GM21390 (cell line): ENCODE data around the gene ANHX.
"Not testable (repeated sequence)": the region's sequence is repeated elsewhere in the genome, so short reads cannot be mapped to it uniquely, and the experiment has no call there.

ENCODE experiments used
- ATAC-seq: cut with Tn5 transposase; IDR thresholded peaks from one replicate; pipeline ENCODE4 v1.9.1; 2021; ENCODE audit not compliant: unreplicated experiment

Gene ANHX

DNA sequence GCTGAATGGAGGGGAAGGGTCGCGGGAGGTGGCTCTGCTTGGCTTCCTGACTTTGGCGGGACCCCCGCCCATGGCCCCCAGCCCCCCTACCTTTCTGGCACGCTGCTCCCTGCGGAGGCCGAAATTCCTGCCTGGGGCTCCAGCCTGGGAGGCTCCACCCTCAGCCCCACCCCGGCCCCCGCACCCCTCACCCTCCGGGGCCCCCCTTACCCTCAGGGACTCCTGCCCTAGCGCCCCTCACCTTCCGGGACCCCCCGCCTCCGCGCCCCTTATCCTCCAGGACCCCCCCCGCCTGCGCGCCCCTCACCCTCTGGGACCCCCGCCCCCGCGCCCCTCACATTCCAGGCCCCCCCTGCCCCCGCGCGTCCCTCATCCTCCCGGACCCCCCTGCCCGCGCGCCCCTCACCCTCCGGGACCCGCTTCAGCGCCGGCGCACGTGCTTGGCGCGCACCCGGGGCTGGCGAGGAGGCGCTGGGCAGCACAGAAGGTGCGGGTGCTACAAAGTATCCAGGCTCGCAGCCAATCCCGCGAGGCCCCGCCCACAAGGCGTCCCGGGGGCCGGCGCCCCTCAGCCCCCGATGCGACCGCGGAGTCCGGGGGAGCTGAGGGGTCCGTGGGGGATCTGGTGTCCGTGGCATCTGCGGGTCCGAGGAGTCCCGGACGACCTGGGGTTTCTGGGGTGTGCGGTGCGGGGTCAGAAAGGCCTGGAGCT, at the start of gene ANHX:
Gene ANHX, minus strand, starts transcription at position 477 of the 712 bp plus-strand sequence. CDS start 1,521 bp downstream, outside the sequence.
- ATAC-seq: no peak

DNA sequence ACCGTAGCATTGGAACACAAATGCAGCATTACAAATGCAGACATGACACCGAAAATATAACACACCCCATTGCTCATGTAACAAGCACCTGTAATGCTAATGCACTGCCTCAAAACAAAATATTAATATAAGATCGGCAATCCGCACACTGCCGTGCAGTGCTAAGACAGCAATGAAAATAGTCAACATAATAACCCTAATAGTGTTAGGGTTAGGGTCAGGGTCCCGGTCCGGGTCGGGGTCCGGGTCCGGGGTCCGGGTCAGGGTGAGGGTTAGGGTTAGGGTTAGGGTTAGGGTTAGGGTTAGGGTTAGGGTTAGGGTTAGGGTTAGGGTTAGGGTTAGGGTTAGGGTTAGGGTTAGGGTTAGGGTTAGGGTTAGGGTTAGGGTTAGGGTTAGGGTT, 29.0 kb upstream of the ANHX start:
- ATAC-seq: not testable (repeated sequence)

- ATAC-seq: no peak
Observed at GRCh38 chr12:133264173-133264572, 28.5 kb upstream of the ANHX start.

GRCh38 chr12:133256321-133256720, 20.6 kb upstream of the ANHX start:
- ATAC-seq: no peak

DNA sequence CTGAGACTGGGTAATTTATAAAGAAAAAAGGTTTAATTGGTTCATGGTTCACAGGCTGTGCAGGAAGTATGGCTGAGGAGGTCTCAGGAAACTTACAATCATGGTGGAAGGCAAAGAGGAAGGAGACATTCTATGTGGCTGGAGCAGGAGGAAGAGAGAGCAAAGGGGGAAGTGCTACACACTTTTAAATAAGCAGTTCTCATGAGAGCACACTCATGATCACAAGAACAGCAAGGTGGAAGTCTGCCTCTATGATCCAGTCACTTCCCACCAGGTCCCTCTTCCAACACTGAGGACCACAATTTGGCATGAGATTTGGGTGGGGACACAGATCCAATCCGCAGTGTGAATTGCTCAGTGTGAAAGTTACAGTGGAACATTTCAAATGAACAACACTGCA, 20.2 kb upstream of the ANHX start:
- not testable (repeated sequence) for ATAC-seq

DNA sequence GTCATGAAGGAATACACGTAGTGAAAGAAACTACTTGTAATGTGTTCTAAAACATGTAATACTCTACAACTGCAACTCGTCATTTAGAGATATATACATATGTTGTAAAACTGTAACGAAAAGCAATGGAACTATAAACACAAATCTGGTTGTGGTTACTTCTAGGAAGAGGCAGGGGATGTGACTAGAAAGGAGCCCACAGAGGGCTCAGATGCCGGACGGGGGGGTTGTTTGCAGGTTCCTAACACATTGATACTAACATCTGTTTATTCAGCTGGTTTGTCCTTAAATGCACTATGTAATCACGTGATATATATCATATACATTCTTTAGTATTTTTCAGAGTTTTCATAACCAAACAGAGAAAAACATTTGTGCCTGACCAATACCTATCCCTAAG, 16.1 kb upstream of the ANHX start:
- ATAC-seq: no peak

DNA sequence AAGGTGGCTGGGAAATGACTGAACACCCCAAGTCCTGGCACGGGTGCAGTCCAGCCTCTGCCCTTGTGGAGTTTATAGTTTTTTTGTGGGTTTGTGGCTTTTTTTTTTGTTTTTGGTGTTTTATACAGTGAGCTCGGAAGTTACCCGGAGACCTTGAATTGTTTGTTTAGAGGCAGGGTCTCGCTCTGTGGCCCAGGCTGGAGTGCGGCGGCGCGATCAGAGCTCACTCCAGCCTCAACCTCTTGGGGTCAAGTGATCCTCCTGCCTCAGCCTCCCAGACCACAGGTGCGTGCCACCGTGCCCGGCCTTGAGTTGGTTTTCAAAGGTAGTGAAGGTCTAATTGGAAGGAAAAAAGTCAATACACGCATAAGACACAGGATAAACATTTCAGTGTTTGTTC, 879 bp upstream of the ANHX start:
- ATAC-seq: no peak

DNA sequence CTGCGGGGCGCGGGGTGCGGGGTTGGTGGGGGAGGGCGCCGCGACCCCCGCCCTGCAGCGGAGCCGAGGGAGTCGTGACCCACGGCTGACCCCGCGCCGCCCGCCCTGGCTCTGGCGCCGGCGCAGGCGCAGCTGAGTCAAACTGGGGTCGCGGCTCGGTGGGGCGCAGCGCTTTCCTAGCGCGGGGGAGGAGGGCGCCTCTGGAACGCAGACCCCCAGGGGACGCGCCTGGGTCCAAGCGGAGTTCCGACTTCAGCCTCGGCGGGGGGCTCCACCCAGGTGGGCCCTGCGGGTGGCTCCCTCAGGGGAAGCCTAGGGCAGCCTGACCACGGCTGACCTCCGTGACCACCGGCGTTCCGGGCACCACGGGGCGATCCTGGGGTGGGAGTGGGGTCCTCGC, 467 bp upstream of the ANHX start:
- no peak for ATAC-seq

DNA sequence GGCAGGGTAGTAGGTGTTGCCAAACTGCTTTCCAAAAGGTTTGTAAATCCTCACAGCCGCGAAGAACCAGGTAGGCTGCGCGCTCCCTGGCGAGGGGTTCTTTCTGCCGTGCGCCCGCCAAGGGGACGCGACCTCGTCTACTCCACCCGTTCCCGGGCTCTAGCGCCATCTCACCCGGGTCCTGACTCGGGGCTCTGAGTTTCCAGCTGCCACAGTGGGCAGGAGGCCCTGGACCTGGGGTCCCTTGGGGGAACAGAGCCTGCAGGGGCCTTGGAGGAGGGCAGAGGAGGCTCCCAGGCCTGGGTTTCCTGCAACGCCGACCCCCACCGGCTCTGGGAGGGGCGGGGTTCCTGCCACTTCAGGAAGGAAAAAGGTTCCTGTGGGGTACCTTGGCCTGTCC, 706 bp downstream of the ANHX start:
- ATAC-seq: no peak

DNA sequence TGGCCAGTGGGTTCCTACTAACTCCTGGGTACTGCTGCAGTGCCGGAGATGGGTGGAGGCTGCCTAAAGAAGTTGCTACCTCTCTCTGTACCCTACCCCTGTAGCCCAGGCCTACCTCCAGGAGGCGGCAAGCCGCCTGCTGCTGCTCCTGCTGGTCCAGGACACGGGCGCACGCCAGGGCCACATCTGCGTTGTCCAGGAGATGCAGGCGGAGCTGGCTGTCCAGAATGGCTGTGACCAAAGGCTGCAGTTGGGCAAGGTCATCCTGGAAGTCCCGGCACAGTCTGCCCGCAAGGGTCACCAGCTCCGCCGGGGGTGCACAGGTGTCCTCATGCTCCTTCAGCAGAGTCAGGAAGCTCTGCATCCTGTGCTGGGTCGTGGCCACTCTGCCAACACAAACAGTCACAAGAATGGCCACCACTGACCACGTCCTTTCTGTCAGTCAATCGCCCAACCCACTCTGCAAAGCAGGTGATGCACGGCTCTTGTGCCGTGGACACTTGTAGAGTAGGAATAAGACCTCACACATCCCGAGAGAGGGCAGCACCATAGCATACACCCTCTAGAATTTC, 1.6 kb downstream of the ANHX start:
- ATAC-seq: no peak

DNA sequence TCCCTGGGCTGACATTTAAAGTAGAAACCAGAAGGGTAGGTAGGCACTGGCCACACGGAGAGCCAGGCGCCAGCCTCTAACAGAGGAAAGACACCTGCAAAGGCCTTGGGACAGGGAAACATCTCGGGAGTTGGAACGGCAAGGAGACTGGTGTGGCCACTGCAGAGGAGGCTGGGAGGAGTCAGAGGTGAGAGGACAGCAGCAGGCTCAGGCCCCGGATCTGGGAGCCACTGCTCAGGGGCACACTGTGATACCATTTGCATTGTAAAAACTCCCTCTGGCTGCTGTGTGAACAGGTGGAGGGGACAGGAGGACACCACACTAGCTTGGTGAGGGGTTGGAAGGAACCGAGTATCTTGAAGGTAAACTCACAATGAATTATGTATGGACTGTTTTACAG, 2.7 kb downstream of the ANHX start:
- no peak for ATAC-seq

DNA sequence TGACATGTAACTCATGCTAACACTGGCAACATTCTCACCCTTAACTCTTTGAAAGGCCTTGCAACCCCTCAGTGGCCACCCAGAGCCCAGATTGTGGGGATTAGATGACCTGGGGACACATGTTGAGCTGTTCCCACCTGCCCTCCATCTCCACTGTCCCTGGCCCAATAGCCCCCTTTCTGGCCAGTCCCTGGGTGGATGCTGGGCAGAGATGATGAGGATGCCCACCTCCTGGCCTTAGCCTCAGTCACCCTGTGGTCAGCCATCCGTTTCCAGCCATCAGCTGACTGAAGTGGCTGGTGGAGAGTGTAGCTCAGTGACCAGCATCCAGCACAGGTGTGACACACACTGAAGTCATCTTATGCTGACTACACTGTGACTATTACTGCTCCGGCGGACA, 4.7 kb downstream of the ANHX start:
- ATAC-seq: no peak

- ATAC-seq: no peak
Observed at GRCh38 chr12:133227281-133227852, 8.3 kb downstream of the ANHX start.

DNA sequence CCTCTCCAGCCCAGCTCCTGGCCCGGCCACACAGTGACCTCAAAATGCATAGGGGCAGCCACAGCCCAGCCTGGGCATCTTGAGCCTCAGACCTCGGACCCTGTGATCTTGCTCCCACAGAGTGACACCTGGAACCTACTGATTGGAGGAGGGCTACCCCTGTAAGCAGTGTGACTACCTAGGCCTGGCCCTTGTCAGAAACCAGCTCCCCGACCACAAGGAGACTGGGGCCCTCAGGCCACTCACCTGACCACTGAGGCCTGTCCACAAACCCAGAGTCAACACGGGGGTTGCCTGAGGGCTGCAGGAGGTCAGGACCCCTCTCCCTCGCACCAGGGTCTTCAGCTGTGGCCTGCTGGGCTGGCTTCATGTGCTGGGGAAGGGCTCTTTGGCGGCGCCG, 9.0 kb downstream of the ANHX start:
- ATAC-seq: no peak

- no peak for ATAC-seq
Observed at GRCh38 chr12:133225527-133225926, 10.2 kb downstream of the ANHX start.

- no peak for ATAC-seq
Observed at GRCh38 chr12:133222211-133222610, 13.5 kb downstream of the ANHX start.

DNA sequence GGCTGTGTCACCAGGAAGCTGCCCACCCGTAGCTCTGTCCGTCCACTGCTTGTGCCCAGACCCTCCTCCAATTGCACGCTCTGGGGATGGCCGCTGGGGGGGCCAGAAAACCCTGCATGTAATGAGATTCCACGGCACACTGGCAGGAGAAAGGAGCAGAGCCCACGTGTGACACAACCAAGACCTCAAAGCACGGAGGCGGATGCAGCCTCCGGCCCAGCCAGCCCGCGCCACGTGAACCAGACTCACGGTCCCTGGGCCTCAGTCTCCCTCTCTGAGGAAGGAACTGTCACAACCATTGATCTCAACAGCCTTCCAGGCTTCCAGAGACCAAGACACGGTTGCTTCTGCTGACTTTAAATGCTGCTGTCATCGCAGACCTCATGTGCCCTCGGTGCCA, 14.4 kb downstream of the ANHX start:
- ATAC-seq: no peak

DNA sequence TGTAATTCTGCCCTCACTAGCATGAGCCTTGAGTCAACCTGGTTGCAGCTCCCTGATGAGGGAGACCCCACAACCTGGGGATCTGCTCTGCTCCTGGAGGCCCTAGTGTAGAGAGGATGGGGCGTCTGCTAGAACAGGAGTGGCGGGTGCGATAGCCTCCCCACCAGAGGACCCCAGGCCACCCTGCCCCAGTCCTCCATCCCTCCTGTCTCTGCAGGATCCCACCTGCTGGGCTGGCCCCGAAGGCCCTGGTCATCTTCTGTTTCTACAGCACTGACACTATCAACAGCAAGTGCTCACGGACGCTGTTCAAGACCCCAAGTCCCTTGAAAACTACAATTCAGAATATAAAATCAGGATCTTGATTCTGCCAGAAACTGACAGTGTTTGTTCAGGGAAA, 15.2 kb downstream of the ANHX start:
- no peak for ATAC-seq

- no peak for ATAC-seq
Observed at GRCh38 chr12:133217219-133217618, 18.5 kb downstream of the ANHX start.

- no peak for ATAC-seq
Observed at GRCh38 chr12:133215724-133216123, 20.0 kb downstream of the ANHX start.

DNA sequence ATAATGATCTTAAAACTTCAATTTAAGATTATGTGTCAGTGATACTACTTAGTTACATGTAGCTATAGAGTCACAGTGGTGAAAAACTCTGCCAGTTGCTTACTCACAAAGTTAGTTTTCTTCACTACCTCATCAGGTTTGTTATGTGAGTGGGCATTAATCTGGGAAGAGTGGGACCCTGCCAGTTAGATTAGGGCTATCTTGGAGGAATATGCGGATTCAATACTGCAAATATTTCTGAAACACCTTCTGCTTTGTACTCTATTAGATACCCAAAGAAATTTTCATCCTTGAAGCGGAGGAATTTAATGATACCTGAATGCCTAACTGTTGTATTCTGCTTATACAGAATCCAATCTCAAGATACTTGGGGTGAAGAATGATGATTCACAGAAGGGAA, 29.3 kb downstream of the ANHX start:
- no peak for ATAC-seq

DNA sequence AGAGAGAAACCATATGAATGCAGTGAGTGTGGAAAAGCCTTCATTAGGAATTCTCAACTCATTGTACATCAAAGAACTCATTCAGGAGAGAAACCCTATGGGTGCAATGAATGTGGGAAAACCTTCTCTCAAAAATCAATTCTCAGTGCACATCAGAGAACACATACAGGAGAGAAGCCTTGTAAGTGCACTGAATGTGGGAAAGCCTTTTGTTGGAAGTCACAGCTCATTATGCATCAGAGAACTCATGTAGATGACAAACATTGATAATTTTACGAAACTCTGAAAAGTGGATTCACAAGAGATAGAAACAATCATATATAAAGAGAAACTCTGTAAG, 31.4 kb downstream of the ANHX start:
- no peak for ATAC-seq
